GM18507 (cell line): Measurements from ENCODE around the gene ACP4.
"Not testable (repeated sequence)": the region's sequence is repeated elsewhere in the genome, so short reads cannot be mapped to it uniquely, and the experiment has no call there.

Experiments
- DNase-seq: peaks from one replicate; pipeline ENCODE4 v3.0.0; 2011; ENCODE audit warnings: low read depth; ENCODE audit not compliant: insufficient read length; ENCODE audit errors: extremely low spot score
- FAIRE-seq: peaks from 2 replicates; lab custom pipeline; 2011; peaks lifted over from hg19 to GRCh38; lab: Jason Lieb, UNC

ACP4 gene

GRCh38 chr19:50790396-50790795 is at the start of gene ACP4:
Gene ACP4, plus strand, starts transcription at chr19:50790415. Its CDS starts 0 bp downstream, at chr19:50790415.
- DNase-seq = no peak
- FAIRE-seq = no peak

- no peak for DNase-seq
- FAIRE-seq = no peak
These were observed 48.9 kb upstream of the ACP4 start for GRCh38 chr19:50741179-50741933.

GRCh38 chr19:50743537-50743936 is 46.7 kb upstream of the ACP4 start:
- no peak for FAIRE-seq
- no peak for DNase-seq

- DNase-seq (no peak), FAIRE-seq (no peak)
These were observed 45.0 kb upstream of the ACP4 start for GRCh38 chr19:50745221-50745620.

- not testable (repeated sequence) for DNase-seq, FAIRE-seq
These were observed 43.1 kb upstream of the ACP4 start for GRCh38 chr19:50747141-50747540.

- DNase-seq = no peak
- no peak for FAIRE-seq
These were observed 40.7 kb upstream of the ACP4 start for GRCh38 chr19:50749490-50749889.

GRCh38 chr19:50750010-50750409 is 40.2 kb upstream of the ACP4 start:
- FAIRE-seq (no peak), DNase-seq (no peak)

- FAIRE-seq (no peak), DNase-seq (no peak)
These were observed 36.3 kb upstream of the ACP4 start for GRCh38 chr19:50753879-50754278.

- not testable (repeated sequence) for FAIRE-seq, DNase-seq
These were observed 34.0 kb upstream of the ACP4 start for GRCh38 chr19:50756244-50756643.

GRCh38 chr19:50757624-50758023 is 32.6 kb upstream of the ACP4 start:
- not testable (repeated sequence) for DNase-seq, FAIRE-seq

GRCh38 chr19:50759076-50759475 is 31.1 kb upstream of the ACP4 start:
- FAIRE-seq, DNase-seq: not testable (repeated sequence)

- FAIRE-seq = no peak
- no peak for DNase-seq
These were observed 30.3 kb upstream of the ACP4 start for GRCh38 chr19:50759886-50760285.

- not testable (repeated sequence) for FAIRE-seq
These were observed 28.7 kb upstream of the ACP4 start for GRCh38 chr19:50761501-50761900.

GRCh38 chr19:50763521-50763920 is 26.7 kb upstream of the ACP4 start:
- FAIRE-seq, DNase-seq: not testable (repeated sequence)

More at GRCh38 chr19:50761501-50761900, 28.7 kb upstream of the ACP4 start:
- DNase-seq = not testable (repeated sequence)

- no peak for FAIRE-seq
These were observed 25.8 kb upstream of the ACP4 start for GRCh38 chr19:50764409-50764808.

GRCh38 chr19:50766746-50767145 is 23.5 kb upstream of the ACP4 start:
- not testable (repeated sequence) for DNase-seq, FAIRE-seq

More at GRCh38 chr19:50764409-50764808, 25.8 kb upstream of the ACP4 start:
- no peak for DNase-seq

- not testable (repeated sequence) for DNase-seq, FAIRE-seq
These were observed 23.0 kb upstream of the ACP4 start for GRCh38 chr19:50767263-50767662.

GRCh38 chr19:50768277-50768676 is 21.9 kb upstream of the ACP4 start:
- DNase-seq = no peak
- no peak for FAIRE-seq

- not testable (repeated sequence) for FAIRE-seq, DNase-seq
These were observed 20.1 kb upstream of the ACP4 start, which contains the start of gene GPR32 for GRCh38 chr19:50770164-50770563. Gene GPR32, plus strand, starts transcription at chr19:50770464. Its CDS starts 137 bp downstream, at chr19:50770601.

GRCh38 chr19:50770888-50771287 is 19.3 kb upstream of the ACP4 start:
- no peak for DNase-seq
- no peak for FAIRE-seq

- FAIRE-seq (no peak), DNase-seq (no peak)
These were observed 17.7 kb upstream of the ACP4 start for GRCh38 chr19:50772476-50772875.
